Amygdala (tissue), 56 donors: ENCODE measurements around the gene EXOC3L2.
A peak's percentile ranks its signal among the peaks of the same experiment; 100 is the strongest.
"Not testable (repeated sequence)": the region's sequence is repeated elsewhere in the genome, so short reads cannot be mapped to it uniquely, and the experiment has no call there.

Experiments
- DNase-seq, 56 donors: peaks; one replicate each; lab custom pipeline; 2025; lab: John Stamatoyannopoulos, UW

The EXOC3L2 gene

GRCh38 chr19:45245334-45245787 is at the start of gene EXOC3L2:
Gene EXOC3L2, minus strand, starts transcription at chr19:45245407. Its CDS starts 6,362 bp downstream, at chr19:45239045.
- no peak for DNase-seq

DNA sequence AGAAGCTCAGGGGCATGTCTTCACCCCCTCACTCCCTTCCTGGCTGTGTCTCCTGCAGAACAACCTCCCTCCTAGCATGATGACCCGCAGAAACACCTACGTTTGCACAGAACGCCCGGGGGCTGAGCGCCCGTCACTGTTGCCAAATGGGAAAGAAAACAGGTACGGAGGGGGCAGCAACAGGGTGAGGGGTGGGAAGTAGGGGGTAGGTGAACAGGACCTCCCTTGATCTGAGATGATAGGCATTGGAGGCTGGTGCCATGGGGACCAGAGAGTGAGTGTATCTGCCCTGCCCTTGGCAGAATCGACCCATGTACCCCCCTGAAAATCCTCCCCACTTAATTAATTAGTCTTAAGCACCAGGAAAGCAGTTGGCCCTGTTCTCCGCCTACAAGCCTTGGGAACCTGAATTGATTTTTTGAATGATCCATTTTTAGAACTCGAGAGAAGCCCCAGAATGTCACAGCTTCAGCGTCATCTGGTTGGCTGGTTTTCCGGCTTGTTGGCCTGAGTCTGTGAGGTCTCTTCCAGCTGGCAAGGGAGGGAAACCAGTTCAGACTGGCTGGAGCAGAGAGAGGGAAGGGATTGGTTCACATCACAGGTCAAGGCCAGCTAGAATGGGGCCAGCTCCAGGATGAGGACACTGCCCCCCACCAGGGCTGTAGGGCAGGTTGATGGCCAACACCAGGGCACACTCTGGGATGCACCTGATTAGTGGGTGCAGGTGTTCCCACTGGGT is 49.3 kb upstream of the EXOC3L2 start:
- peak in 45 of 56 donors; percentile 2 to 82 (median 31) for DNase-seq

- no peak for DNase-seq
Observed at GRCh38 chr19:45293682-45294081, 48.5 kb upstream of the EXOC3L2 start.

DNA sequence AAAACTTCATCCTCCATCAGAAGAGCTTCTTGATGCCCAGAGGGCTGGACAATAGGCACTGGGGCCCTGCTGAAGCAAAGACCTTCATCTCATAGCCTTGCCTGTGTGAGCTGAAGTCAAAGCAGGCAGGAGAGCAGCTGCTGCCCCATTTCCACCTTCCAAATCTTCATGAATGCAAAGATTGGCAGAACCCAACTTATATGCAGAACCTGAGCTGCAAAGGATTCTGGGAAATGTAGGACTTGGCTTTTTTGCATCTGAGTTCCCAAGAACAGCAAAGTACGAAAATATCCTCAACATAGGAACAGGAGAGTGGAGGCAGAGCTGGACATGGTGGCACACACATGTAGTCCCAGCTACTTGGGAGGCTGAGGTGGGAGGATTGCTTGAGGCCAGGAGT is 46.6 kb upstream of the EXOC3L2 start:
- no peak for DNase-seq

DNA sequence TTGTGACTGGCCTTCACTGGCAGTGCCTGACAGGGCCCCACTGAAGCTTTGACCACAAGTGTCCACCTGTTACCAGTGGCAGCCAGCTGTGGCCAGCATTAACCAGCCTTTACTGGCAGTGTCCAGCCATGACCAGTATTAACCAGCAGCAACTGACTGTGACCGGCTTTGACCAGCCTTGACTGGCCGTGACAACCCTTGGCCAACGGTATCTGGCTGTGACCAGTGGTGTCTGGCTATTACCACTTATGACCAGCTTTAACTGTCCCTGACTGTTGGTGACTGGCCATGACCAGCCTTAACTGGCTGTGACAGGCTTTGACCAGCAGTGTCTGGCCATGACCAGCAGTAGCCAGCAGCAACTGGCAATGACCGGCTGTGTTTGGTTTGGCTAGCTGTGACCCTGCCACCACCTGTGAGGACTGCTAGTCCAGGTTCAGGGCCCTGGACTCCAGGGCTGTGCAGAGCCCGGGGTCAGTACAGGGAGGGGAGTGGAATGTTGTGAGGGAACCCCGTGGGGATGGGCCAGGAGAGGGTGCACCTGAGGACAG is 45.2 kb upstream of the EXOC3L2 start:
- no peak for DNase-seq

DNA sequence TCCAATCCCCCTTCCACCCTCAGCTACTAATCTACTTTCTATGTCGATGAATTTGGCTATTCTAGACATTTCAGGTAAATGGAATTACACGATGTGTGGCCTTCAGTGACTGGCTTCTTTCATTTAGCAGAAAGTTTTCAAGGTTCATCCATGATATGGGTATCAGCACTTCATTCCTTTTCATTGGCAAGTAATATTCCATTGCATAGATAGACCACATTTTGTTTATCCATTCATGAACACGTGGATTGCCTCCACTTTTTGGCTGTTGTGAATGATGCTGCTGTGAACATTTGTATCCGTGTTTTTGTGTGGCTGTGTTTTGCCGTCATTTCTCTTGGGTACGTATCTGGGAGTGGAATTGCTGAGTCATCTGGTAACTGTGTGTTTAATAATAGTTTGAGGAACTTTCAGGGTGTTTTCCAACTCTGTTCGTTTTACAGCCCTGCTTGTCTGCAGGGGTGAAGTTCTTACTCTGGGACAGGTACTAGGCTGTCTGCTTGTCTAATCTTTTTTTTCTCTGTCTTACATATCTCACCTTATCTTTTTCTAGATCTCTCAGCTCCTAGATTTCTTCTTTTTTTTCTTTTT is 38.3 kb upstream of the EXOC3L2 start:
- DNase-seq: no peak

GRCh38 chr19:45280471-45280961 is 35.3 kb upstream of the EXOC3L2 start:
- no peak for DNase-seq

DNA sequence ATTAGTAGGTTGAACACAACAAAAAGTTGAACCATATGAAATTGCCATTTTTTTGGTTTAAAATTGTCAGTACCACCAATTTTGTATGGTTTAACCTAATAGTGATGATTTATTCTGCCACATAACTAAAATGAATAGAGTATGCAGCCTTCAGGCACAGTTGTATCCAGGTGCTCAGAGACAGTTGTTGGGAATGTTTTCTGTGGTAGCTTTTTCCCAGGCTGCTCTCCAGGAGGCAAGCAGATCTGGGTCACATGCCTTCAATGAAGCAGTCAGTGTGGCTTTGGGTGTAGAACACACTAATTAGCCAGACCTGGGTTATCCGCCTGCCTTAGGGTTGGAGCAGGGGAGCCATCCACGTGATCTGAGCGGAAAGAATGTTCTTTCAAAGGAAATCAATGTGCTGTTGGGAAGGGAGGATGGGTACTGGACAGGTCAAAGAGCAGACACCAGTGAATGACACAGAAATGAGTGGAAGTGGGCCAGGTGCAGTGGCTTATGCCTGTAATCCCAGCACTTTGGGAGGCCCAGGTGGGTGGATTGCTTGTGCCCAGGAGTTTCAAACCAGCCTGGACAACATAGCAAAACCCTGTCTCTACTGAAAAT is 34.5 kb upstream of the EXOC3L2 start:
- DNase-seq: no peak

GRCh38 chr19:45278087-45278486 is 32.9 kb upstream of the EXOC3L2 start:
- peak in 3 of 56 donors; percentile 6 to 32 (median 9) for DNase-seq

- DNase-seq: no peak
Observed at GRCh38 chr19:45276284-45276687, 31.1 kb upstream of the EXOC3L2 start.

GRCh38 chr19:45275370-45275971 is 30.3 kb upstream of the EXOC3L2 start:
- DNase-seq: peak in 2 of 56 donors; percentile 17 to 49

- DNase-seq: no peak
Observed at GRCh38 chr19:45273521-45273855, 28.3 kb upstream of the EXOC3L2 start.

DNA sequence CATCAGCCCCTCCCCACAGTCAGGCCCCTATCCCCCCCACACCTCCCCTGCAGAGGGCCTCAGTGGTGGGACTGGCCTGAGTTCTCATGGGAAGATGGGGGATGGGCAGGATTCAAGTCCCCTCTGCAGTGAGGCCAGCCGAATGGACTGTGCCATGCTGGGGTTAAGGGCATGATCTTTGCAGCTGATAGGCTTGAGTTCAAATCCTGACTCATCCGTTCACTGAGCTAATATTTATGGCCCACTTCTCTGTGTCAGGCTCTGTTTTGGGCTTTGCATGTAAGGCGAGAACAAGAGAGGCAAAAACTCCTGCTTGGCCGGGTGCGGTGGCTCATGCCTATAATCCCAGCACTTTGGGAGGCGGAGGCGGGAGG is 26.5 kb upstream of the EXOC3L2 start:
- DNase-seq: no peak

DNA sequence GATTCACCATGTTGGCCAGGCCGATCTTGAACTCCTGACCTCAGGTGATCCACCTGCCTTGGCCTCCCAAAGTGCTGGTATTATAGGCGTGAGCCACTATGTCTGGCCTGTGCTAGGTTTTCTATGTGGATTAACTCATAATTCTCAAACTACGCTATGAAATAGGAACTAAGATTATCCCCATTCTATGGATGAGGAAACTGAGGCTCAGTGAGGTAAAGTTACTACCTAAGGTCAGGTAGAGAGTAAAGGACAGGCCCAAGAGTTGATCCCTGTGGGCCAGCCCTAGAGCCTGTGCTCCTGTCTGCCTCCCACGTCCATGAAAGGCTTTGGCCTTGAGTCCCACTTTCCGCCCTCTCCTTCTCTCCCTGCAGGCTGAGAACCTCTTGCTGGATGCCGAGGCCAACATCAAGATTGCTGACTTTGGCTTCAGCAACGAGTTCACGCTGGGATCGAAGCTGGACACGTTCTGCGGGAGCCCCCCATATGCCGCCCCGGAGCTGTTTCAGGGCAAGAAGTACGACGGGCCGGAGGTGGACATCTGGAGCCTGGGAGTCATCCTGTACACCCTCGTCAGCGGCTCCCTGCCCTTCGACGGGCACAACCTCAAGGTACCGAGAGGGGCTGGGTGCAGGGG is 26.0 kb upstream of the EXOC3L2 start:
- no peak for DNase-seq

DNA sequence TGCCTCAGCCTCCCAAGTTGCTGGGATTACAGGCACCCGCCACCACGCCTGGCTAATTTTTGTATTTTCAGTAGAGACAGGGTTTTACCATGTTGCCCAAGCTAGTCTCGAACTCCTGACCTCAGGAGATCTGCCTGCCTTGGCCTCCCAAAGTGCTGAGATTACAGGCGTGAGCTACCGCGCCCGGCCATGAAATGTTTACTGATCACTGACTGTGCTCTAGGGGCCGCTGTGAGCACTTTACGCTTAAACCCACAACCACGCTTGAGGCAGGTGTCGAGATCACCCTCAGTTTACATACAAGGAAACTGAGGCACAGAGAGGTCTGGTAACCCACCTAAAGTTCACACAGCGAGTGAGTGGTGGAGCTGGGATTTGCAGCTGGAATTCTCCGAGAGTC is 24.7 kb upstream of the EXOC3L2 start:
- not testable (repeated sequence) for DNase-seq

GRCh38 chr19:45267296-45267695 is 22.1 kb upstream of the EXOC3L2 start:
- no peak for DNase-seq

- DNase-seq: no peak
Observed at GRCh38 chr19:45265375-45265774, 20.2 kb upstream of the EXOC3L2 start.

DNA sequence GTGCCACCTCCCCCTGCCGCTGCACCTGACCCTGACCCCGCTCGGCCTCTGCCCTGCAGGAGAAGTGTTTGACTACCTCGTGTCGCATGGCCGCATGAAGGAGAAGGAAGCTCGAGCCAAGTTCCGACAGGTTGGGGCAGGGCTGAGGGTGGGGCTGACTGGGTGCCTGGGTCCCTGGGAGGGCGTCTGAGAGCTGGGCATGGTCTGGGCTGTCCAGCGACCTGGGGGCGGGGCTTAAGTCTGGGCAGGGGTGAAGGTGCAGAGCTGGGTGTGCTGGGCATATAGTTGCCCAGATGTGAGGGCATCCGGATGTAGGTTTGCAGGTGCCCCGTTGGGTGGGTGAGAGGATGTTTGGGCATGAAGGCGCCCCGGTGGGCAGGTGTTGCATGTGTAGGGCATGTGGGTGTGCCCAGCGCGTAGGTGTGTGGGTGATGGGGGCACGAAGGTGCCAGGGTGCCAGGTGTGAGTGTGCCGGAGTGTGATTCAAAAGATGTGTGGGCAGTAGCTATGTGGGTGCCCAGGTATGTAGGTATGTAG is 19.6 kb upstream of the EXOC3L2 start:
- DNase-seq: no peak

DNA sequence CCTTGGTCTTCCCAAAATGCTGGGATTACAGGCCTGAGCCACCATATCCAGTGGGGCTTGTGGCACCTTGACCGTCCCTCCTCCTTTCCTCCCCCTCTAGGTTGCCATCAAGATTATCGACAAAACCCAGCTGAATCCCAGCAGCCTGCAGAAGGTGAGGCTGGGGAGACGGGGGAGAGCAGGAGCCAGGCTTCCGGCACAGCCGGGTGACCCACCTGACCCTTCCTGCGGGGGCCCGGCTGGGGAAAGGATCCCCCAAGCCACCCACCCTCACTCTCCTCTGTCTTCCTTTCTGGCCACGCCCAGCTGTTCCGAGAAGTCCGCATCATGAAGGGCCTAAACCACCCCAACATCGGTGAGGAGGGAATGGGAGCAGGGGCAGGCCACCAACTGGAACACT is 17.8 kb upstream of the EXOC3L2 start:
- no peak for DNase-seq

- DNase-seq: no peak
Observed at GRCh38 chr19:45262570-45262969, 17.4 kb upstream of the EXOC3L2 start.
